Ishikawa (cell line): Measurements from ENCODE around the gene C6orf58.

Source experiments
- EGR1 ChIP-seq: IDR thresholded peaks from 2 replicates; pipeline ENCODE4 v1.6.1; 2012
- EP300 ChIP-seq: IDR thresholded peaks from 2 replicates; pipeline ENCODE4 v1.6.1; 2012; ENCODE audit warnings: borderline replicate concordance
- MAX ChIP-seq: IDR thresholded peaks from 2 replicates; pipeline ENCODE4 v1.6.1; 2012
- NFIC ChIP-seq: IDR thresholded peaks from 2 replicates; pipeline ENCODE4 v1.6.1; 2012
- RAD21 ChIP-seq: IDR thresholded peaks from 2 replicates; pipeline ENCODE4 v1.6.1; 2012; ENCODE audit warnings: low read depth
- REST ChIP-seq: IDR thresholded peaks from 2 replicates; pipeline ENCODE4 v1.6.1; 2012; ENCODE audit warnings: low read depth, mild to moderate bottlenecking
- TEAD4 ChIP-seq: IDR thresholded peaks from 2 replicates; pipeline ENCODE4 v1.6.1; 2012
- USF1 ChIP-seq: IDR thresholded peaks from 2 replicates; pipeline ENCODE4 v1.6.1; 2012
- ZBTB7A ChIP-seq: IDR thresholded peaks from 2 replicates; pipeline ENCODE4 v1.6.1; 2012; ENCODE audit warnings: low read depth

- TF ChIP-seq REST (no peak), RAD21 (no peak), TEAD4 (no peak), EP300 (no peak), ZBTB7A (no peak), MAX (no peak), USF1 (no peak), EGR1 (no peak), NFIC (no peak)
Observed at GRCh38 chr6:127589135-127589534, 12.2 kb downstream of the C6orf58 start.
